ENCODE results near the gene BIRC2.

BIRC2 gene

GRCh38 chr11:102316346-102316904, 30.6 kb upstream of the BIRC2 start:
- TF ChIP-seq CTCF (IDR thresholded peaks at IDR 0.05; ENCODE audit: extremely low read depth, insufficient read depth, missing control alignments), result no peak
- in situ Hi-C loops (cut with MboI; ENCODE audit: low pct_unique_long_range_greater_than_20kb, low sequenced_read_pairs, unreplicated experiment), result no loop called here
- no peak for DNase-seq (ENCODE audit: low spot score)

GRCh38 chr11:102317099-102317767, 29.8 kb upstream of the BIRC2 start, which contains the start of gene BIRC3:
TSS of gene BIRC3 (plus strand) at chr11:102317484. CDS start at chr11:102324510, 7,026 bp downstream.
- peak; percentile 5 for TF ChIP-seq CTCF (IDR thresholded peaks at IDR 0.05; ENCODE audit: extremely low read depth, insufficient read depth, missing control alignments)
- DNase-seq (ENCODE audit: low spot score), result peak; percentile 77
- in situ Hi-C loops (cut with MboI; ENCODE audit: low pct_unique_long_range_greater_than_20kb, low sequenced_read_pairs, unreplicated experiment), result no loop called here

- in situ Hi-C loops (cut with MboI; ENCODE audit: low pct_unique_long_range_greater_than_20kb, low sequenced_read_pairs, unreplicated experiment), result no loop called here
- DNase-seq (ENCODE audit: low spot score), result no peak
- no peak for TF ChIP-seq CTCF (IDR thresholded peaks at IDR 0.05; ENCODE audit: extremely low read depth, insufficient read depth, missing control alignments)
Measured at GRCh38 chr11:102317768-102318103, 29.3 kb upstream of the BIRC2 start.

- TF ChIP-seq CTCF (IDR thresholded peaks at IDR 0.05; ENCODE audit: extremely low read depth, insufficient read depth, missing control alignments), result peak; percentile 20
- in situ Hi-C loops (cut with MboI; ENCODE audit: low pct_unique_long_range_greater_than_20kb, low sequenced_read_pairs, unreplicated experiment), result no loop called here
- no peak for DNase-seq (ENCODE audit: low spot score)
Measured at GRCh38 chr11:102318469-102318868, 28.5 kb upstream of the BIRC2 start.

GRCh38 chr11:102319544-102319943, 27.5 kb upstream of the BIRC2 start:
- TF ChIP-seq CTCF (IDR thresholded peaks at IDR 0.05; ENCODE audit: extremely low read depth, insufficient read depth, missing control alignments), result no peak
- no peak for DNase-seq (ENCODE audit: low spot score)
- in situ Hi-C loops (cut with MboI; ENCODE audit: low pct_unique_long_range_greater_than_20kb, low sequenced_read_pairs, unreplicated experiment), result no loop called here

- TF ChIP-seq CTCF (IDR thresholded peaks at IDR 0.05; ENCODE audit: extremely low read depth, insufficient read depth, missing control alignments), result no peak
- DNase-seq (ENCODE audit: low spot score), result no peak
- in situ Hi-C loops (cut with MboI; ENCODE audit: low pct_unique_long_range_greater_than_20kb, low sequenced_read_pairs, unreplicated experiment), result no loop called here
Measured at GRCh38 chr11:102320188-102320587, 26.8 kb upstream of the BIRC2 start.
